GM19468 (cell line): ENCODE measurements around the gene YPEL1.
"Not testable (repeated sequence)": the region's sequence is repeated elsewhere in the genome, so short reads cannot be mapped to it uniquely, and the experiment has no call there.

Source experiments
- ATAC-seq: cut with Tn5 transposase; IDR thresholded peaks from one replicate; pipeline ENCODE4 v1.9.1; 2021; ENCODE audit warnings: mild to moderate bottlenecking, moderate library complexity, moderate number of reproducible peaks; ENCODE audit not compliant: unreplicated experiment; ENCODE audit errors: extremely low read depth

Gene YPEL1

DNA sequence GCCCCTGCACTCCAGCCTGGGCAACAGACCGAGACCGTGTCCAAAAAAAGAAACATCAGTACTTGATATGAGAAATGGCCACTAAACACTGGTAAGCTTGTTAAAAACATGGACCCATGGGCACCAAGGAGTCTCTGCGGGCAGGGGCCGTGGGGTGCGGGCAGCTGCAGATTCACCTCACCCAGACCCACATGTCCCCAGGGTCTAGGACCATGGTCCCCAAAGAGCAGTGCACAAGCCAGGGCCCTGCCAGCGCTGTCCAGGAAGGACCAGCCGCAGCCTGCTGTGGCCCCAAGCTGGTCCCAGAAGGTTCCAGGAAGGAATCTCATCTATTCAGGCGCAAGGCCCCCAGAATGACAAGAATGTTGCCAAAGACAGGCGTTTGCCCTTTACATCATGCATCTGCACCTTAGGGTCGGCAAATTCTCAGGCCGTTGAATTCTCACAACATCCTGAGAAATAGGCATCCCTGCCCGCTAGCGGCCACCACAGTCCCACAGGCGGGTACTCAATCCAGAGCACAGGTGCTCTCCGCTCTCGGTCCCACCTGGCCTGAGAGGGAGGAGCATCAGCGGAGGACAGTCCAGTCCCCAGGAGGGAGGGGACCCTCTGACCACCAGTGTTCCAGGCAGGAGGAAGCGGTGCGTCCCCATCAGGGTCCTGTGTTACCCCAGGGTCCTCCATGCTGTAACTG lies 9.5 kb downstream of the YPEL1 start:
- ATAC-seq, result no peak

DNA sequence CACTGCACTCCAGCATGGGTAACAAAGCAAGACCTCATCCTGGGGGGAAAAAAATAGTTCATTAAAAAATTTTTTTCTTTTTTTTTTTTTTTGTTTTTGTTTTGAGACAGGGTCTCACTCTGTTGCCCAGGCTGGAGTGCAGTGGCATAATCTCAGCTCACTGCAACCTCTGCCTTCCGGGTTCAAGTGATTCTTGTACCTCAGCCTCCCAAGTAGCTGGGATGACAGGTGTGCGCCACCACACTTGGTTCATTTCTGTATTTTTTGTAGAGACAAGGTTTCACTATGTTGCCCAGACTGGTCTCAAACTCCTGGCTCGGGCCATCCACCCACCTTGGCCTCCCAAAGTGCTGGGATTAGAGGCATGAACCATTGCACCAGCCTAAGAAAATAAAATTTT lies 11.1 kb downstream of the YPEL1 start:
- not testable (repeated sequence) for ATAC-seq

DNA sequence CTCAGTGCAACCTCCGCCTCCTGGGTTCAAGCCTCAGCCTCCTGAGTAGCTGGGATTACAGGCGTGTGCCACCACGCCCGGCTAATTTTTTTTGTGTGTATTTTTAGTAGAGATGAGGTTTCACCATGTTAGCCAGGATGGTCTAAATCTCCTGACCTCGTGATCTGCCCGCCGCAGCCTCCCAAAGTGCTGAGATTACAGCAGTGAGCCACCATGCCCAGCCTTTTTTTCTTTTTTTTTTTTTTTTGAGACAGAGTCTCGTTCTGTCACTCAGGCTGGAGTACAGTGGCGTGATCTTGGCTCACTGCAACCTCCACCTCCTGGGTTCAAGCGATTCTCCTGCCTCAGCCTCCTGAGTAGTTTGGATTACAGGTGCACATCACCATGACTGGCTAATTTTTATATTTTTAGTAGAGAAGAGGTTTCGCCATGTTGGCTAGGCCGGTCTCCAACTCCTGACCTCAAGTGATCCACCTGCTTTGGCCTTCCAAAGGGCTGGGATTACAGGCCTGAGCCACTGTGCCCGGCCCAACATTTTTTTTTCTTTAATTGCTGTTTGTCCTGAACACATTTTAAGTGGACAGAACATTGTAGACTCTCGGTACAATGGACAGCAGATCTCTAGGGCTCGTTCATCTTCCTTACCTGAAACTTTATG lies 14.3 kb downstream of the YPEL1 start:
- ATAC-seq, result not testable (repeated sequence)

DNA sequence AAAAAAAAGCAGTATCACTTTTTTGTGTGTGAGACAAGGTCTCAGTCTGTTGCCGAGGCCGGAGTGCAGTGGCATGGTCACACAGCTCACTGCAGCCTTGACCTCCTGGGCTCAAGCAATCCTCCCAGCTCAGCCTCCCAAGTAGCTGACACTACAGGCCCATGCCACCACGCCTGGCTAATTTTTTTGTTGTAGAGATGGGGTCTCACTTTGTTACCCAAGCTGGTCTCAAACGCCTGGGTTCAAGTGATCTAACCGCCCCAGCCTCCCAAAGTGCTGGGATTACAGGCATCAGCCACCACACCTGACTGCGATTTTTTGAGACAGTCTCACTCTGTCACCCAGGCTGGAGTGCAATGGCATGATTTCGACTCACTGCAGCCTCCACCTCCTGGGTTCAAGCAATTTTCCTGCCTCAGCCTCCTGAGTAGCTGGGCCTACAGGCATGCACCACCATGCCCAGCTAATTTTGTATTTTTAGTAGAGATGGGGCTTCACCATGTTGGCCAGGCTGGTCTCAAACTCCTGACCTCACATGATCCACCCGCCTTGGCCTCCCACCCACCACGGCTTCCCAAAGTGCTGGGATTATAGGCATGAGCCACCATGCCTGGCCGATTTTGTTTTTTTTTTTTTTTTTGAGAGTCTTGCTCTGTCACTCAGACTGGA lies 15.3 kb downstream of the YPEL1 start:
- ATAC-seq, result not testable (repeated sequence)

DNA sequence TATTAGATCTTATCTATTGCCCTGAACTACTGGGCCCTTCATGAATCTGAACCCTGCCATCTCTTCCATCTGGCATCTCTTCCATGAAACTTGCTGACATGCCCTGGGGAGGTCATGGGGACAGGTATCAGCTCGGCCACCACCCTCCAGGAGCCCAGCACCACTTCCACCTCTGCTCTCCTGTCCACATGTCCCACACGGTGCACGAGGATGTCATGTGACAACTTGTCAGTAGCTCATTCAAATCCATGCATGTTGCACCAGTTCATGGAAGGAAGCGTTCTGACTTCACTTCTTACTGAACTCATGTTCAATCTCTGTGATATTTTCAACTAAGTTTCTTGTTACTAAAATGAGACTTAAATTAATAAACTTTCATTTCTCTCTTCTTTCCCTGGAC lies 16.6 kb downstream of the YPEL1 start:
- ATAC-seq, result no peak

DNA sequence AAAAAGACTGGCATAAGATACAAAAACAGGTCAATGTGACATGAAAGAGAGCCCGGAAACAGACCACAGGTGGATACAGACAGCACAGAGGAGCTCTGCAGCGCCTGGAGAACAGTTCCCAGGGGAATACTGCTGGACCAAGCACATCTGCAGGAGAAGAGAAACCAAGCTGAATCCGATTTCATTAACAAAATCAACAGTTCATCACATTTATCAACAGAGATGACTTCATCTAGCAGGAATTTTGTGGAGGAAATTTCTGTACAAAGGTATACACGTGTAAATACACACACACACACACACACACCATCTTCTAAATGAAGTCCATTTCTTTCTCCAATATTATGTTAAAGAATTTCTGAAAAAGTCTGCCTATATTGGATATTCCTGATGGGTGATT lies 17.1 kb downstream of the YPEL1 start:
- ATAC-seq, result no peak

DNA sequence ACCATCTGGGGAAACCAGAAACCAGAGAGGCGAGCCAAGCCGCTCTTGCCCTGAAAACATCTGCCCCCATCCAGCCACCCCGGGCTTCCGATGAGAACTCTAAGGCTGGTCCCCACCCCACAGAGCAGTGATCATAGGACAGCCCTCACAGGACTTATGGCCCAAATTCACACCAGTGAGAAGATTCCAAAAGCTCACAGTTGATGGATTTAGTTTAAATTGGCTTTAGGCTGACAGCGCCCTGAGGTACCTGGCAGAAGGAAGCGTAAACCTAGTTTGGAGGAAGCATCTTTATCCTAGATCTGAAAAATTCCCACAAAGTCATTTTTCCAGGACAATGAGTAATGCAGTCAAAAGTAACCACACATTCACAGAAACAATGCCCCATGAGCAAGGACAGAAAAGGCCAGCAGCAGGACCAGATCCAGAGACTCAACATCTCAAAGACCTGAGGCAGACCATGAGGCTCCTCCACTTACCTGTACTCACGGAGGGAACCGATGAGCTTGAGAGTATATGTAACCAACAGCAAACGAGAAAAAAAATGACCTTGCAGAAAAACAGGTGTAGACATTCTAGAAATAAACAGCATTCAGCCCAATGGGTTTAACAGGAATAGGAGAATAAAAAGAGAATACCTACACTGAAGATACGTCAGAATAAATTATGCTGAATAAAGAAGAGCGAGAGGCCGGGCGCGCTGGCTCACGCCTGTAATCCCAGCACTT lies 19.0 kb downstream of the YPEL1 start:
- not testable (repeated sequence) for ATAC-seq

DNA sequence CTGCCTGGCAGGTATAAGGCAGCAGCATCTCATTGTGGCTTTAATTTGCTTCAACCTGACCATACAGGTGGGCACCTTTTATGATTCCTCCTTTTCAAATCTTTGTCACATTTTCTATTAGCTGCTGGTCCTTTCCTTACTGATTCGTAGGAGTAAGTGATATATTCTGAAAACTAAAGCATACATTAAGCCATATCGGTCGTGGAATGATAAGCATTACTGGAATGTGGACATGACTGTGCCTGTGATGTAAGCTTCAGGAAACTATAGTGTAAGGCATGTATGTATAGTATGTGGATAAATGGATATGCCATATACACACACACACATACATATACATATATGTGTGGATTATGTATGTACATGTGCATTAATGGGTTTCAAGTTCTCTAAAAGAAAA lies 20.8 kb downstream of the YPEL1 start:
- ATAC-seq, result no peak

DNA sequence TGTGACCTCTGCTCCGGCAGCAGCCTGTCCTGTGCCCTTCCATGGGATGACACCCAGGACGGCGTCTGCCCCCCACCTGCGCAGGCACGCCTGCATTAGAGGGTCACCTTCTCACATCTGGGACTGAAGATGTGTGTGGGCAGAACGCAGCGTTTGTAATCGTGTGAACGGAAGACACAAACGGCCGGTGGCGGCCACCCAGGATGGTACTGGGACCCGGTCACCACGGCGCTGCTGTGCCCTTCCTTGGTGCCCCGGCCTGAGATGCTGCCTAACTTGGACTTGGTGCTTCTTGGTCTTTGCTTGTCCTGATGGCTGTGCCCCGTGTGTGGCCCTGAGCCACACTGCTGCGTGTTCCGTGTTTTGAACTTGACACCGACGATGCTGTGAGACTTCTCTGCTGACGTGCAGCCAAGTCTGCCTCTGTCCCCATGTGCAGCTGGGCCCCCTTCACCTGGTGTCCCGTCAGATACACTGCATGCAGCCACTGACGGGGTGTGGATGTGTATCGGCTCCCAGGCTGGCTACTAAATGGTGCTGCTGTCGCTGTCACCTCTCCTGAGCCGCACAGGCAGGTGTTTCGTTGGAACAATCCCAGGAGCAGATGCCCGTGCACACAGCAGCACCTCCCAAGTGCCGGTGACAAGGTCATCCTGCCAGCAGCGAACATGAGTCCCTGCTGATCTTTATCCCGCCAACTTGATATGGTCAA lies 21.4 kb downstream of the YPEL1 start:
- no peak for ATAC-seq

DNA sequence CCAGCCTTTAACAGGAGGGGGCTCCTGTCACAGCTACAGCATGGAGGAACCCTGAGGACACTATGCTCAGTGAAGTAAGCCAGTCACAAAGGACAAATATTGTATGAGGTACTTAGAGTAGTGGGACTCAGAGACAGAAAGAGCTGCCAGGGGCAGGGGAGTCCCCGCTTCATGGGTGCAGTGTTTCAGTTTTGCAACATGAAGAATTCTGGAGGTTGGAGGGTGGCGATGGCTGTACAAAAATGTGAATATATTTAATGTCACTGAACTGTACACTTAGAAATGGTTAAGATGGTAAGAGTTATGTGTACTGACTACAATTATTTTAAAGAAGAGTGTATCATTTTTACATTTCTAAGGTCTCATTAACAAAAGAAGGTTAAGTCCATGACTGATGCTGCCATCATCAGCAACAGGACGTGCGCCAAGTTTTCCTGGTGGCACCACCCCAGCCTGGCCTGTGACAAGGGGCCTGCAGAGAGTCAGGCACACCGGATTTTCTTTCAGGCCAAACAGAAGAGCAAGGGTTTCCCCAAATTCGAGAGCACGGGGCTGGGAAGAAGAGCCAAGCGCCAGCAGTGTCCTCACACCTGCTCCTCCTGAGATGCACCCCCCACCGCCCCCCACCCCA lies 22.1 kb downstream of the YPEL1 start:
- no peak for ATAC-seq

DNA sequence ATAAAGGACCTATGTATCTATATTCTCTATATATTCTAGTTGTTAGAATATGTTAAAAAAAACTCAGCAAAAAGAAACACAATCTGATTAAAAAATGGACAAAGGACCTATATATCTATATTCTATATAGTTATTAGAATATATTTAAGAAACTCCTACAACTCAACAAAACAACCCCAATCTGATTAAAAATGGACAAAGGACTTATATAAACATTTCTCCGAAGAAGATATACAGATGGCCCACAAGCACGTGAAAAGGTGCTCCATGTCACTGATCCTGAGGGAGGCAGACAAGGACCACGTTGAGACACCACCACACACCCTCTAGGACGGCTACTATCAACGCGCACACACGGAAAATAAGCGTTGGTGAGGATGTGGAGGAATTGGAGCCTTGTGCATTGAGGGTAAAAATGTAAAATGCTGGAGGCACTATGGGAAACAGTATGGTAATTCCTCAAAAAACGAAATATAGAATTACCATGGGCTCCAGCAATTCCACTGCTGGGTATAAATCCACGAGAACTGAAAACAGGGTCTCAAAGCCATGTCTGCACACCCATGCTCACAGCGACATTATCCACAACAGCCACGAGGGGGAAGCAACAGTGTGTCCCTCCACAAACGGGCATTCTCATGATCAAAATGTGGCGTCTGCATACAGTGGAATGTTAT lies 22.7 kb downstream of the YPEL1 start:
- no peak for ATAC-seq

DNA sequence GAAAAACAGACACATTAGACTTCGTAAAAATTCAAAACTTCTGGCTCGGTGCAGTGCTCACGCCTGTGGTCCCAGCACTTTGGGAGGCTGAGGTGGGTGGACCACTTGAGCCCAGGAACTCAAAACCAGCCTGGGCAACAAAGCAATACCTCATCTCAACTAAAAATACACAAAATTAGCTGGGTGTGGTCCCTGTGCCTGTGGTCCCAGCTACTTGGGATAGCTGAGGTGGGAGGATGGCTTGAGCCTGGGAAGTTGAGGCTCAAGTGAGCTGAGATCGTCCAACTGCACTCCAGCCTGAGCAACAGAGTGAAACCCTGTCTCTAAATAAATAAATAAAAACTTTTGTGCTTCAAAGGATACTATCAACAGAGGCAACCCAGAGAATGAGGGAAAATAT lies 23.7 kb downstream of the YPEL1 start:
- no peak for ATAC-seq

DNA sequence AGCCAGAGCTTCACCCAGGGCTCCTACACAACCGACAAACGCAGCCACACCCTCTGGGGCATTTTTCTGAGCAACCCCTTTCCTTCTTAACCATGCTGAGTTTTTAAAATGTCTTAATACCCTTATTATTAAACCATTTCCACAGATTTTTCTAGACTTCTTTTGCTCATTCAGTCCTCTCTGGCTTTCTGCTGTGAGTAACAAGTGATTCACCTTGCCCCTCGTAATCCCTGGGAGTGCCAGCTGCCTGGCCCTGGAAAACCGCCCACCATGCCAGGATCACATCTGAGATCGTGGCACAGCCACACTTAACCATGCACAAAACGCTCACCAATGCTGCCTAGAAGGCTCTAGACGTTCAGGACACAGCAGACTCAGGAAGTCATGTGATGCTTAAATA lies 25.4 kb downstream of the YPEL1 start:
- ATAC-seq, result no peak

DNA sequence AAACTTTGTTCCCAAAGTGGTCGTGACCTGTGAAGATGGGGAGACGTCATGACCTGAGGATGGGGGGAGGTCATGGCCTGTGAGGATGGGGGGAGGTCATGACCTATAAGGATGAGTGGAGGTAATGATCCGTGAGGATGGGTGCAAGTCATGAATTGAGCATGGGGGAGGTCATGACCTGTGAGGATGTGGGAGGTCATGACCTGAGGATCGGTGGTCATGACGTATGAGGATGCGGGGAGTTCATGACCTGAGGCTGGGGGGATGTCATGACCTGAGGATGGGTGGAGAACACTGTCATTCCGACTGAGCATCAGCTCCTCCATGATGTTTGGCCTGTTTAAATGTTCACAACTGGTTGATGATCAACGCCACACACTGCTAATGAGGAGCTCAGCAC lies 25.9 kb downstream of the YPEL1 start:
- ATAC-seq, result no peak

DNA sequence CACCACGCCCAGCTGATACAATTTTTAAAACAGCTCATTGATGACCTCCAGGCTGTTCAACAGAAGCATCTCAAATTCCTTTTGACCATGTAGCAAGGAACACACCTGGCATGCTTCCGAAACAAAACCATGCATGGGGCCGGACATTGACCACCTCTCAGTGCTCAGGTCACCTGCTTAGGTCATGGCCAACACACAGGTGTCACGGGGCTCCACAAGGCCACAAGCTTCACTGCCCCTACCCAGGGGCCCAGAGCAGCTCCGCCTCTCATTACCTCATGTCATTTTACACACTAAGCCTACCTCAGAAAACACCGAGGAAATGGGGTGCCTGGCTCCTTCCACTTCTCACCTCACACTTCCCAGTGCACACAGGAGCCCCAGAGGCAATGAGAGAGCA lies 26.6 kb downstream of the YPEL1 start:
- ATAC-seq, result no peak

DNA sequence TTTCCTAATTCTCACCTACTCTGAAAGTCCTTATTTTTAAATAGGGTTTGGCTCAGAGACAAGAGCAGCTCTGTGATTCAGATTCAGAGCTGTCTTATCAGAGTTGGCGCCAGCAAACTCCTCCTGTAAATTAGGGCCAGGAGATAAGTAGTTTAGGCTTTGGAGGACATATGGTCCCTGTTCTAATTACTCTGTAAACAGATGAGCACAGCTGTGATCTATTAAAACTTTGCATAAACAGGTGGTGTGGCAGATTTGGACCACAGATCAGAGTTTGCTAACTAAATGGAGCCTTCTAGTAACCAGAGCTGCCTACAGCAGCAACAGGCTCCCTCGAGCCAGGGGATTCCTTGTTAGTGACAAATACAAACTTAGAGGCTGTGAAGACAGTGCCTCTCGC lies 27.9 kb downstream of the YPEL1 start:
- no peak for ATAC-seq

DNA sequence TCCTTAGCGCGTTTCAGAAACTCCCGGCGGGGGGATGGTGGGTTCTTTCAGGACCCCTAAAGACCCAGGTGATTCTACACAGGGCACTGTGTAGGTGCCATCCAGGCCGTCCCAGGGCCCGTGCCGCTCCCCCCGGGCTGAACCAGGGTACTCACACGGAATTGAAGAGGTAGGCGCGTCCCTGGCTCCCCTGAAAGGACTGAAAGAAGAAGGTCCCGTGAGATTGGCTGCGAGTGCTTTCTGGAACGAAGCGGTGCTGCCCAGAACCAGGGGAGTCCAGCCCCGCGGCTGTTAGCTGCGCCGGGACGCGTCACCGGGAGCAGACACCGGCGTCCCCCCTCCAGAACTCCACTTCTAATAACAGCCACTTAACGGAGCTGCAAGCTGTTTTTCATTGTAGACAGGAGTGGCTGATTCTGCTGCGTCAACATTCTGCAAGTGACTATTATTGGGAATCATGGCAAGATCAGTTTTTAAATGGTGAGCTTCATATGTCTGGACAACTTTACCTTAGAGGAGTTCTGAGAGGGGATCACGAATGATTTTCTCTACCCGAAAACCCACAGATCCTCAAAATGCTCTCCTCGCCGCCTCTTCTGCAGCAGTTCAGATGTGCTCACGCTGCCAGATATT lies 31.8 kb downstream of the YPEL1 start:
- ATAC-seq, result no peak

DNA sequence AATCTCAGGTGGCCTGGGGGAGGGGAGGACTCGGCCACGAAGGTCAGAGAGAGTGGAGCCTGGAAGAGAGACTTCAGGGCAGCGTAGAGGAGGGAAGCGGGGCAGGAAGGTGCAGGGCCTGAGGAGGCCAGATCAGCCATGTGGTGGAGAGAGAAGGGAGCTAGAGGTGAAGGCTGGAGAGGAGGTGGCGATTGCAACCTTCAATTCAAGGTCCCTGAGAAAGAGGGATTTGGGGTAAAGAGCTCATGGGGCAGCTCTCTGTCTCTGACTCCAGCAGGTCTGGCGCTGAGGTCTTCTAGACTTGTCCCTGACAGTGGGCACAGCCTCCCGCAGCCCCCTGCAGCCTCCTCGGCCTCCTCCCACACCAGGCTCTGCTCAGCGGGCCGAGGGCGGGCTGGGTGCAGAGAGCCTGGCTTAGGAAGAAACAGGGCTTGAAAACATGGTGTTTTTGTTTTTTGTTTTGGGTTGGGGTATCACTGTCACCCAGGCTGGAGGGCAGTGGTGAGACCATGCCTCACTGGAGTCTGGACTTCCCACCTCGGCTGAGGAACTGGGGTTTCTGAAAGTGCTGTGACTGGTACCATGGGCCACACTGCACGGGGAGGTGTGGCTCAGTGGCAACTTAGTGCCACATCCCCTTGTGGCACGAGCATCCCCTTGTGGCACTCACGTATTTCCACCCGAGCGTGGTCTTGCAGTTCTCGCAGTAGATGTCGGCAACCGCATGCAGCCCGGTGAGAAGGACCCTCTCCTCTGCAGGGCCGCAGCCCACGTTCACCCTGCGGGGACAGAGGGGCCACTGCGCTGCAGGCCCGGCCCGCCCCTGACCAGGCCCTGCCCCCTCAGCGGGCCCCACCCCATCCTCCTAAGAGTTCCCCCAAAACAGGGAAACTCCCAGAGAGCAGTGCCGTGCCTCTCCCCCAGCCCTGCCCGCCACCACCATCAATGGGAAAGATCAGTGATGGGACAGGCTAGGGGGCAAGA lies 32.6 kb downstream of the YPEL1 start:
- no peak for ATAC-seq
